Erythroblast (primary cell): Measurements from ENCODE around the gene CACNA1C.

Experiments used
- GATA1 ChIP-seq: IDR thresholded peaks from 2 replicates; pipeline ENCODE4 v1.6.1; 2011; ENCODE audit warnings: low read depth, mild to moderate bottlenecking, control low read depth, low read length, moderate library complexity
- POLR2A ChIP-seq: IDR thresholded peaks from 2 replicates; pipeline ENCODE4 v1.6.1; 2011; ENCODE audit warnings: mild to moderate bottlenecking, low read length

GRCh38 chr12:2187195-2187945, 134.6 kb downstream of the CACNA1C start:
- TF ChIP-seq POLR2A (no peak), GATA1 (no peak)
